ENCODE results near the gene SSH2.
A peak's percentile ranks its signal among the peaks of the same experiment; 100 is the strongest.
"Not testable (repeated sequence)": the region's sequence is repeated elsewhere in the genome, so short reads cannot be mapped to it uniquely, and the experiment has no call there.

SSH2 gene

DNA sequence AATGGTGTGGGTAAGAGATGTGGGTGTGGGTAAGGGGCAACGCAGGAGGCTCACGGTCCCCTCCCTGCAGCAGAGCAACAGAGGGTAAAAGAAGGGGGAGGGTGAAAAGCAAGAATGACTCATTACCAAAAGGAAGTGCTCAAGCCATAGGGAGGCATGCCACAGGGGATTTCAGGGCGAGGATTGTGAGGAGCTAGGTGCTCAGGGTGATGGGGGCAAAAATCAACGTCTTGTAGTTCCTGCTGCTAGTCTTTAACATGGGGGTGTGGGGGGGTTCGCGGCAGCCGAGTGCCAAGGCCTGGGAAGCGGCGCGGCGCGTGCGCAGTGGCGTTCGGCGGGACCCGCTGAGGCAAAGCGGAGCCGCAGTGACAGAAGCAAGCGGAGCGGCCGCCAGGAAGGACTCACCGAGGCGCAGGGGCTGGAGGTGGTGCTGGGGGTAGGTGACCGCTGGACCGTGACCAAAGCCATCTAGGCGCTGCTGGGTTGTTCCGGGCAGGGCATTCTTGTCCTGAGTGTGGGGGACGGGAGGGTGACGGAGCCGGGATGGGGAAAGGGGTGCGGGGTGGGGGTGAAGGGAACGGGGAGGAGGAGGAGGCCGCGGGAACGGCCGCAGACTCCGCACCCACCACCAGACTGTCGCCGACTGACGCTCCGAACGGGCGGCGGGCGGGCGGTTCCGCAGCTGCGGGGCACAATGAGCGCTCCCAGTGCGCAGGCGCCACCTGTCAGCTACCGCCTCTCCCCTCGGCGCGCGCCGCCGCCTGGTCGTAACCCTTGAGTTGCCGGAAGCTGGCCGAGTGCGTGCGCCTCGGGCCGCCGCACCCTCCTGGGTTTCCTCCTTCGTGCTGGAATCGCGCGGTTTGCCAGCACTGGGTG, at the start of gene SSH2:
Gene SSH2, minus strand, starts transcription at position 696 of the 876 bp plus-strand sequence. Its CDS starts 228 bp downstream, at position 468.
- DNase-seq (ENCODE audit: low read depth in 2 of 3, low spot score in 1 of 3): peak; percentile 65 to 89 (median 75)

DNA sequence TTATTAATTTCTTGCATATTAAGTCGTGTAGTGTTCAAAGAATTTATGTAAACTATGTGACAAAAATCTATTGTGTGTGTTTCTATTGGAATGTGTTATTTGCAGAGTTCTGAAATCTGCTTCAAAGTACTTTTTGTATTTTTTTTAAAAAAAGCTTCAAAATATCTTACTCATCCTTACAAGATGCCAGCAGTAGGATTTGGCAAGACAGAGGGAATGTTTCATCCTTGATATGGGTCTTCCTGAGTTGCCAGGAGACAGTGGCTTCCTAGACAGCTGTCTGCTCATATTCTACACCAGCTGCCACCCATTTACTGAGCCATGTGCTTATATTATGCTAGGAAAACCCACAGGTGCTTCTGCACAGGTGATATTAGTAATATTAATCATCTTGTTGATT, 47.8 kb upstream of the SSH2 start:
- no peak for DNase-seq (ENCODE audit: low read depth in 2 of 3, low spot score in 1 of 3)

GRCh38 chr17:29973005-29973404, 43.0 kb upstream of the SSH2 start:
- no peak for DNase-seq (ENCODE audit: low read depth in 2 of 3, low spot score in 1 of 3)

GRCh38 chr17:29972277-29972676, 42.2 kb upstream of the SSH2 start:
- no peak for DNase-seq (ENCODE audit: low read depth in 2 of 3, low spot score in 1 of 3)

DNA sequence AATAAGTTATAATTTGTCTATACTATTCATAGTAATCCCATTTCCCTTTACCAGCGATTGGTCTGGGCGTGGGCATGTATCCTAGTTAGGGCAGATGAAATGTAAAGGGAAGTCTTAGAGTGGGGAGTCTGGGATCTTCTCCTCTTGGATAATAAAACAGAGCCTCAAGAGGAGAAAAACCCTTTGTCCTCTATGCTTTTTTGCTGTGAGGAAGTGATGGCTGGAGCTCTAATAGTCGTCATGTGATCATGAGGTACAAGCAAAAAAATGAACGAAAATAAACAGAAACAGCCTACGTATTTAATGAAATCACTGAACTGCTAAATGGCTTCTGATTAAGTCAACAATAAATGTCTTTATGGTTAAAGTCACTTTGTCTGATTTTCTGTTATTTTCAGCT, 38.2 kb upstream of the SSH2 start:
- DNase-seq (ENCODE audit: low read depth in 2 of 3, low spot score in 1 of 3): no peak

DNA sequence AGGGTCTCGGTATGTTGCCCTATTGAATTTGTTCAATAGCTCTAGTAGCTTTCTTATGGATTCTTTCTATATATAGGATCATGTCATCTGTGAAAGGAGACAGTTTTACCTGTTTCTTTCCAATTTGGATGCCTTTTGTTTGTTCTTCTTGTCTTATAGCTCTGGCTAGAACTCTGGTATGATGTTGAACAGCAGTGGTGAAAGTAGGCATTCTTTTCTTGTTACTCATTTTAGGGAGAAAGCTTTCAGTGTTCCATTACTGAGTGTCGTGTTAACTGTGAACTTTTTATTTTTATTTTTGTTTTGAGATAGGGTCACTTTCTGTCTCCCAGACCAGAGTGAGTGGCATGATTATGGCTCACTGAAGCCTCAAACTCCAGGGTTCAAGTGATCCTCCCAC, 32.6 kb upstream of the SSH2 start:
- DNase-seq (ENCODE audit: low read depth in 2 of 3, low spot score in 1 of 3): no peak

DNA sequence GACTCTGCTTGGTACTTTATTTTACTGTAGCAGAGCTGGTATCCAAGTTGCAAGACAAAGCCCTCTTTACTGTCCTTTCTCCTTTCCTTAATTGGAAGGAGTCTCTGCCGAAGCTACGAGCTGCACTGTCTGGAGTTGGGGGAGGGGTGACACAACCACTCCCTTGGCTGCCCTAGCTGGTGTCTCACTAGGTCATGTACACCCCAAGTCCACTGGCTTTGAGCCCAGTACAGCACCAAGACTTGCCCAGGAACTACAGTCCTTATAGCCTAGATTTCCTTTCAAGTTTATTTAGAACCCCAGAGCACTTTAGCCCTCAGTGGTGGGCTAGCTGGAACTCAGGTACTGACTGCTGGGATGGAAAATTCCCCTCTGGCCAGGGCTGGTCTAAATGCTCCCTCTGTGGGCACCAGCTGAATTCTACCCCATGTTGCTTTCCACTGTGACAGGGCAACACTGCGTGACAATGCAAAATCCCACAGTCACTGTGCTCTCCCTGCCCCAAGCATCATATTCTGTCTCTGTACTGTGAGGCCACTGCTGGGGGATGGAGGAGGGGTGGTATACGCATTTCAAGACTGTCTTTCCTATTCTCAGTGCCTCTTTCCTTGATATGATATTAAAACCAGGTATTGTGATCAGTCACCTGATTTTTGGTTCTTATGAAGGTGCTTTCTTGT, 29.8 kb upstream of the SSH2 start:
- DNase-seq (ENCODE audit: low read depth in 2 of 3, low spot score in 1 of 3): no peak

GRCh38 chr17:29958947-29959657, 29.1 kb upstream of the SSH2 start:
- no peak for DNase-seq (ENCODE audit: low read depth in 2 of 3, low spot score in 1 of 3)

DNA sequence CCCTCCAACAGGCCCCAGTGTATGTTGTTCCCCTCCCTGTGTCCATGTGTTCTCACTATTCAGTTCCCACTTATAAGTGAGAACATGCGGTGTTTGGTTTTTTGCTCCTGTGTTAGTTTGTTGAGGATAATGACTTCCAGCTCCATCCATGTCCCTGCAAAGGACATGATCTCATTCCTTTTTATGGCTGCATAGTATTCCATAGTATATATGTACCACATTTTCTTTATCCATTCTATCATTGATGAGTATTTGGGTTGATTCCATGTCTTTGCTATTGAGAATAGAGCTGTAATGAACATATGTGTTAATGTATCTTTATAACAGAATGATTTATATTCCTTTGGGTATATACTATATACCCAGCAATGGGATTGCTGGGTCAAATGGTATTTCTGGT, 27.5 kb upstream of the SSH2 start:
- not testable (repeated sequence) for DNase-seq (ENCODE audit: low read depth in 2 of 3, low spot score in 1 of 3)

GRCh38 chr17:29956225-29956624, 26.2 kb upstream of the SSH2 start:
- DNase-seq (ENCODE audit: low read depth in 2 of 3, low spot score in 1 of 3): no peak

GRCh38 chr17:29954405-29954804, 24.4 kb upstream of the SSH2 start:
- DNase-seq (ENCODE audit: low read depth in 2 of 3, low spot score in 1 of 3): no peak

- DNase-seq (ENCODE audit: low read depth in 2 of 3, low spot score in 1 of 3): no peak
Observed at GRCh38 chr17:29949696-29950095, 19.7 kb upstream of the SSH2 start.

GRCh38 chr17:29948448-29949215, 18.6 kb upstream of the SSH2 start:
- DNase-seq (ENCODE audit: low read depth in 2 of 3, low spot score in 1 of 3): no peak

- no peak for DNase-seq (ENCODE audit: low read depth in 2 of 3, low spot score in 1 of 3)
Observed at GRCh38 chr17:29945281-29945680, 15.3 kb upstream of the SSH2 start.

- no peak for DNase-seq (ENCODE audit: low read depth in 2 of 3, low spot score in 1 of 3)
Observed at GRCh38 chr17:29941334-29941733, 11.3 kb upstream of the SSH2 start, which contains the start of gene EFCAB5. Gene EFCAB5, plus strand, starts transcription at chr17:29941634. Its CDS starts 163 bp downstream, at chr17:29941797.

GRCh38 chr17:29936724-29937123, 6.7 kb upstream of the SSH2 start:
- DNase-seq (ENCODE audit: low read depth in 2 of 3, low spot score in 1 of 3): no peak

DNA sequence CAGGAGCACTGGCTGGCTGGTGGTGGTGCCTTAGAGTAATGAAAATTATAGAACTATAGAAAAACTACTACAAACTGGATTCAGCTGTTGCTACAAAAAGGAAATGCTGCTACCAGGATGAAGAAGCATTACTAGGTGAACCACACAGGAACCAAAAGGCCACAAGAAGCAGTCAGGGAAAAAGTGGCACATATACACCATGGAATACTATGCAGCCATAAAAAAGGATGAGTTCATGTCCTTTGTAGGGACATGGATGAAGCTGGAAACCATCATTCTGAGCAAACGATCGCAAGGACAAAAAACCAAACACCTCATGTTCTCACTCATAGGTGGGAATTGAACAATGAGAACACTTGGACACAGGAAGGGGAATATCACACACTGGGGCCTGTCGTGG, 5.9 kb upstream of the SSH2 start:
- not testable (repeated sequence) for DNase-seq (ENCODE audit: low read depth in 2 of 3, low spot score in 1 of 3)

DNA sequence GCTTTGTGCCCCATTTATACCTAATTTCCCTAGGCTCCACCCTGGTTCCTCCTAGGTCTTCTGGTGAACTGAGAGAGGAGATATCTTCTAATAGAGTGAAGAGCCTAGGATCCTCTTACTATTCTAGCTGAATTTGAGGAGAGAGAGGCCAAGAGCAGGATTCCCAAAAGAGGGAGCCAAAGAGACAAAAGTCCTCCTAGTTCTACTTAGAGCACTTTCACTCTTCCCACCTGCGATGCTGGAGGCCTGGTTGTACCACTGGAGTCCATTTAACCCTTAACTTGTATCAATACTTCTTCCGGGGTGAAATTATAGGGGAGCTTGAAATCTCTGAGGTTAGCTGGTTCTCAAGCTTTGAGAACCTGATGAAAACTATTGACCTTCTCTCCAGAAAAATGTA, 3.4 kb upstream of the SSH2 start:
- DNase-seq (ENCODE audit: low read depth in 2 of 3, low spot score in 1 of 3): no peak

- DNase-seq (ENCODE audit: low read depth in 2 of 3, low spot score in 1 of 3): peak; percentile 43 to 51 (median 50)
Observed at GRCh38 chr17:29931231-29931932, 1.4 kb upstream of the SSH2 start.

- DNase-seq (ENCODE audit: low read depth in 2 of 3, low spot score in 1 of 3): no peak
Observed at GRCh38 chr17:29930409-29931010, 482 bp upstream of the SSH2 start.

All from stimulated activated CD4-positive, alpha-beta T cell treated with anti-CD3 and anti-CD28 coated beads, Interleukin-12 subunit alpha, Interleukin-12 subunit beta, amount 100 ng/mL, for 48 hours (primary cell).